ENCODE results near the gene PLXNA3. TPM values are rescaled to one million over a fixed set of nuclear protein-coding genes. Genes with fewer than 3 reads are reported as not detected.

PLXNA3 gene
- total and polyA plus RNA-seq, 10 of the 15 experiments (the other 5 are each of a cell fraction or from before 2014, with no cell fraction given) = 0.26 to 26.8 (median 3.4) TPM

DNA sequence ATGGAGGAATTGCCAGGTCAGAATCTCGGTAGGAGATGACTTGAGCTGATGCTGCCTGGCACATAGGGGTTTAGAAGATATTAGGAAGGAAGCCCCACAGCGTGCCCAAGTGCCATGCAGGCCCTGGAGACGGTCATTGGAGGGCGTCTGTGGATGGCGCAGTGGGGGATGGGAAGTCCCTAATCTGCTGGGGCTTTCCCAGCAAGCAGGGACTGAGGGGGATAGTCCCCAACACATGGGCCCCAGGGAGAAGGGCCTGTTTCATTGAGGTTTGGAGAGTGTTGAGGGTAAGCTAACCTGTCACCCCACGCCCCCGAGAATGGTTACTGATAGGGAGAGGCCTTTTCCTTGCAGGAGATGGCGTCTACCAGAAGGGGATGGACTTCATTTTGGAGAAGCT lies 38.9 kb upstream of the PLXNA3 start:
- ChIA-PET POLR2A (interaction anchor here (1.0 to 1.2 kb wide), 2 partner anchors 9 to 10 kb away, joined by 3 read pairs; partner anchors contain the start of gene ATP6AP1), SMC1A (ENCODE audit: uncharacterized antibody, unreplicated experiment) (interaction anchor here (0.6 kb wide), 1 partner anchor 412 kb away, joined by 3 read pairs; no protein-coding TSS in a partner anchor), CTCF (interaction anchor here (1.0 to 1.3 kb wide), 2 partner anchors 9 to 46 kb away, joined by 3 to 4 read pairs; partner anchors contain the start of gene ATP6AP1), RAD21 (ENCODE audit: unreplicated experiment) (no interaction called here)
- BruUV-seq (replicated peaks) = no TSS peak
- in situ Hi-C loops (cut with MboI) = no loop called here
- Histone ChIP-seq H3K9ac (ENCODE audit: control insufficient read depth, insufficient read depth, low read length) (no peak overlapping the region; the same call in 1 of the 2 replicates), H3K79me2 (ENCODE audit: control insufficient read depth, insufficient read depth, low read length) (no peaks in the 10 kb centered on the region), H3K4me2 (ENCODE audit: control insufficient read depth, insufficient read depth) (no peak overlapping the region), H4K20me1 (ENCODE audit: control insufficient read depth, insufficient read depth) (no peaks in the 10 kb centered on the region), H3K4me1 (ENCODE audit: control insufficient read depth, insufficient read depth, low read length) (no peaks in the 10 kb centered on the region), H3K4me3 (no peak overlapping the region), H2AFZ (ENCODE audit: control insufficient read depth, low read depth, low read length) (no peak overlapping the region), H3K36me3 (ENCODE audit: control insufficient read depth in 2 of 2, insufficient read depth in 2 of 2, low read length in 1 of 2) (no peaks in the 10 kb centered on the region), H3K27me3 (replicated peaks in 1 of 2; ENCODE audit: control insufficient read depth in 2 of 2, insufficient read depth in 2 of 2, low read length in 1 of 2) (no peaks in the 10 kb centered on the region), H3K9me3 (replicated peaks; ENCODE audit: control insufficient read depth, insufficient read depth, low read length) (no peaks in the 10 kb centered on the region; the same call in 2 of the 3 replicates), H3K27ac (ENCODE audit: control insufficient read depth, insufficient read depth) (peak overlapping the region; percentile 37)
- 27% methylated on average over 8 of the region's 8 CpGs for WGBS (ENCODE audit: insufficient coverage, insufficient replicate concordance, low lambda C conversion rate, missing lambda C conversion rate)
- TF ChIP-seq, protein P1, sequence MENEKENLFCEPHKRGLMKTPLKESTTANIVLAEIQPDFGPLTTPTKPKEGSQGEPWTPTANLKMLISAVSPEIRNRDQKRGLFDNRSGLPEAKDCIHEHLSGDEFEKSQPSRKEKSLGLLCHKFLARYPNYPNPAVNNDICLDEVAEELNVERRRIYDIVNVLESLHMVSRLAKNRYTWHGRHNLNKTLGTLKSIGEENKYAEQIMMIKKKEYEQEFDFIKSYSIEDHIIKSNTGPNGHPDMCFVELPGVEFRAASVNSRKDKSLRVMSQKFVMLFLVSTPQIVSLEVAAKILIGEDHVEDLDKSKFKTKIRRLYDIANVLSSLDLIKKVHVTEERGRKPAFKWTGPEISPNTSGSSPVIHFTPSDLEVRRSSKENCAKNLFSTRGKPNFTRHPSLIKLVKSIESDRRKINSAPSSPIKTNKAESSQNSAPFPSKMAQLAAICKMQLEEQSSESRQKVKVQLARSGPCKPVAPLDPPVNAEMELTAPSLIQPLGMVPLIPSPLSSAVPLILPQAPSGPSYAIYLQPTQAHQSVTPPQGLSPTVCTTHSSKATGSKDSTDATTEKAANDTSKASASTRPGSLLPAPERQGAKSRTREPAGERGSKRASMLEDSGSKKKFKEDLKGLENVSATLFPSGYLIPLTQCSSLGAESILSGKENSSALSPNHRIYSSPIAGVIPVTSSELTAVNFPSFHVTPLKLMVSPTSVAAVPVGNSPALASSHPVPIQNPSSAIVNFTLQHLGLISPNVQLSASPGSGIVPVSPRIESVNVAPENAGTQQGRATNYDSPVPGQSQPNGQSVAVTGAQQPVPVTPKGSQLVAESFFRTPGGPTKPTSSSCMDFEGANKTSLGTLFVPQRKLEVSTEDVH (IDR thresholded peaks at IDR 0.05; ENCODE audit: low read depth, partially characterized antibody) = no peak
- TF ChIP-seq, protein P2, sequence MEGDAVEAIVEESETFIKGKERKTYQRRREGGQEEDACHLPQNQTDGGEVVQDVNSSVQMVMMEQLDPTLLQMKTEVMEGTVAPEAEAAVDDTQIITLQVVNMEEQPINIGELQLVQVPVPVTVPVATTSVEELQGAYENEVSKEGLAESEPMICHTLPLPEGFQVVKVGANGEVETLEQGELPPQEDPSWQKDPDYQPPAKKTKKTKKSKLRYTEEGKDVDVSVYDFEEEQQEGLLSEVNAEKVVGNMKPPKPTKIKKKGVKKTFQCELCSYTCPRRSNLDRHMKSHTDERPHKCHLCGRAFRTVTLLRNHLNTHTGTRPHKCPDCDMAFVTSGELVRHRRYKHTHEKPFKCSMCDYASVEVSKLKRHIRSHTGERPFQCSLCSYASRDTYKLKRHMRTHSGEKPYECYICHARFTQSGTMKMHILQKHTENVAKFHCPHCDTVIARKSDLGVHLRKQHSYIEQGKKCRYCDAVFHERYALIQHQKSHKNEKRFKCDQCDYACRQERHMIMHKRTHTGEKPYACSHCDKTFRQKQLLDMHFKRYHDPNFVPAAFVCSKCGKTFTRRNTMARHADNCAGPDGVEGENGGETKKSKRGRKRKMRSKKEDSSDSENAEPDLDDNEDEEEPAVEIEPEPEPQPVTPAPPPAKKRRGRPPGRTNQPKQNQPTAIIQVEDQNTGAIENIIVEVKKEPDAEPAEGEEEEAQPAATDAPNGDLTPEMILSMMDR (IDR thresholded peaks at IDR 0.05 in 2 of 3, conservative IDR thresholded peaks at IDR 0.05 in 1 of 3; ENCODE audit: control insufficient read depth in 2 of 3, extremely low read depth in 1 of 3, insufficient read depth in 1 of 3, low read depth in 3 of 3, low read length in 3 of 3) = peak in 1 of 3 experiments; percentile 32; a peak in 1 of 6 replicates
- TF ChIP-seq PAX8 (IDR thresholded peaks at IDR 0.05) = no peak
- TF ChIP-seq, protein P3, sequence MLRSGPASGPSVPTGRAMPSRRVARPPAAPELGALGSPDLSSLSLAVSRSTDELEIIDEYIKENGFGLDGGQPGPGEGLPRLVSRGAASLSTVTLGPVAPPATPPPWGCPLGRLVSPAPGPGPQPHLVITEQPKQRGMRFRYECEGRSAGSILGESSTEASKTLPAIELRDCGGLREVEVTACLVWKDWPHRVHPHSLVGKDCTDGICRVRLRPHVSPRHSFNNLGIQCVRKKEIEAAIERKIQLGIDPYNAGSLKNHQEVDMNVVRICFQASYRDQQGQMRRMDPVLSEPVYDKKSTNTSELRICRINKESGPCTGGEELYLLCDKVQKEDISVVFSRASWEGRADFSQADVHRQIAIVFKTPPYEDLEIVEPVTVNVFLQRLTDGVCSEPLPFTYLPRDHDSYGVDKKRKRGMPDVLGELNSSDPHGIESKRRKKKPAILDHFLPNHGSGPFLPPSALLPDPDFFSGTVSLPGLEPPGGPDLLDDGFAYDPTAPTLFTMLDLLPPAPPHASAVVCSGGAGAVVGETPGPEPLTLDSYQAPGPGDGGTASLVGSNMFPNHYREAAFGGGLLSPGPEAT (IDR thresholded peaks at IDR 0.05; ENCODE audit: low read depth) = peak; percentile 36; the same call in 1 of the 2 replicates
- TF ChIP-seq RAD21 (IDR thresholded peaks at IDR 0.05; ENCODE audit: insufficient read depth, low read depth, low read length) = no peak
- TF ChIP-seq IKZF1 (conservative IDR thresholded peaks at IDR 0.05) = peak; percentile 27; the same call in 1 of the 2 replicates
- TF ChIP-seq NRF1 (conservative IDR thresholded peaks at IDR 0.05; ENCODE audit: low read depth, low read length) = no peak
- no peak for TF ChIP-seq RBBP5 (conservative IDR thresholded peaks at IDR 0.05)
- peak; percentile 23; the same call in 1 of the 2 replicates for TF ChIP-seq RUNX3 (IDR thresholded peaks at IDR 0.05; ENCODE audit: low read length)
- TF ChIP-seq, protein P4, sequence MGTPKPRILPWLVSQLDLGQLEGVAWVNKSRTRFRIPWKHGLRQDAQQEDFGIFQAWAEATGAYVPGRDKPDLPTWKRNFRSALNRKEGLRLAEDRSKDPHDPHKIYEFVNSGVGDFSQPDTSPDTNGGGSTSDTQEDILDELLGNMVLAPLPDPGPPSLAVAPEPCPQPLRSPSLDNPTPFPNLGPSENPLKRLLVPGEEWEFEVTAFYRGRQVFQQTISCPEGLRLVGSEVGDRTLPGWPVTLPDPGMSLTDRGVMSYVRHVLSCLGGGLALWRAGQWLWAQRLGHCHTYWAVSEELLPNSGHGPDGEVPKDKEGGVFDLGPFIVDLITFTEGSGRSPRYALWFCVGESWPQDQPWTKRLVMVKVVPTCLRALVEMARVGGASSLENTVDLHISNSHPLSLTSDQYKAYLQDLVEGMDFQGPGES (IDR thresholded peaks at IDR 0.05) = no peak
- TF ChIP-seq CHD2 (IDR thresholded peaks at IDR 0.05; ENCODE audit: borderline replicate concordance, low read depth, low read length) = 0 out of 2 replicates have a peak, but pooled peaks have one; percentile 59
- peak; percentile 42 for TF ChIP-seq MEF2B (IDR thresholded peaks at IDR 0.05; ENCODE audit: partially characterized antibody, poor library complexity, severe bottlenecking)
- peak; percentile 73 for TF ChIP-seq RELA (IDR thresholded peaks at IDR 0.05; ENCODE audit: borderline replicate concordance, partially characterized antibody)
- no peak for TF ChIP-seq KAT2A (conservative IDR thresholded peaks at IDR 0.05; ENCODE audit: control insufficient read depth, low read depth, low read length)
- TF ChIP-seq CBX3 (IDR thresholded peaks at IDR 0.05; ENCODE audit: borderline replicate concordance, low read depth) = no peak
- intact Hi-C loops (cut with micrococcal nuclease; ENCODE audit: unreplicated experiment) = no loop called here
- FAIRE-seq (no peak), DNase-seq (ENCODE audit: low read depth, low spot score) (no peak), ATAC-seq (peak; percentile 93)
